ENCODE measurements around the gene KIF1A. TPM values are rescaled to one million over a fixed set of nuclear protein-coding genes. Genes with fewer than 3 reads are reported as not detected.
"Not testable (repeated sequence)": the region's sequence is repeated elsewhere in the genome, so short reads cannot be mapped to it uniquely, and the experiment has no call there.

The KIF1A gene
- total RNA-seq, 1 experiment from 2014 or later, result 0.14 TPM

- no peak for DNase-seq (ENCODE audit: low read depth)
Observed at GRCh38 chr2:240787521-240788472, 32.2 kb downstream of the KIF1A start.

- DNase-seq (ENCODE audit: low read depth), result no peak
Observed at GRCh38 chr2:240786871-240787311, 33.1 kb downstream of the KIF1A start.

- DNase-seq (ENCODE audit: low read depth), result no peak
Observed at GRCh38 chr2:240786355-240786841, 33.6 kb downstream of the KIF1A start.

- DNase-seq (ENCODE audit: low read depth), result no peak
Observed at GRCh38 chr2:240785424-240786335, 34.3 kb downstream of the KIF1A start.

- DNase-seq (ENCODE audit: low read depth), result no peak
Observed at GRCh38 chr2:240784629-240785423, 35.2 kb downstream of the KIF1A start.

GRCh38 chr2:240783819-240784621 is 36.0 kb downstream of the KIF1A start:
- no peak for DNase-seq (ENCODE audit: low read depth)

- DNase-seq (ENCODE audit: low read depth), result no peak
Observed at GRCh38 chr2:240782886-240783818, 36.9 kb downstream of the KIF1A start.

- DNase-seq (ENCODE audit: low read depth), result no peak
Observed at GRCh38 chr2:240782221-240782885, 37.7 kb downstream of the KIF1A start.

GRCh38 chr2:240781471-240782220 is 38.4 kb downstream of the KIF1A start:
- no peak for DNase-seq (ENCODE audit: low read depth)

GRCh38 chr2:240780023-240780700 is 39.9 kb downstream of the KIF1A start:
- DNase-seq (ENCODE audit: low read depth), result no peak

GRCh38 chr2:240779250-240779832 is 40.7 kb downstream of the KIF1A start:
- DNase-seq (ENCODE audit: low read depth), result not testable (repeated sequence)

GRCh38 chr2:240778426-240778825 is 41.6 kb downstream of the KIF1A start:
- DNase-seq (ENCODE audit: low read depth), result no peak

GRCh38 chr2:240777456-240778212 is 42.4 kb downstream of the KIF1A start:
- DNase-seq (ENCODE audit: low read depth), result no peak

- no peak for DNase-seq (ENCODE audit: low read depth)
Observed at GRCh38 chr2:240775905-240776304, 44.1 kb downstream of the KIF1A start.

- DNase-seq (ENCODE audit: low read depth), result no peak
Observed at GRCh38 chr2:240774856-240775255, 45.2 kb downstream of the KIF1A start.

- DNase-seq (ENCODE audit: low read depth), result no peak
Observed at GRCh38 chr2:240769096-240769495, 50.9 kb downstream of the KIF1A start.
